Pons (tissue), 1 donor: Measurements from ENCODE around the gene VPS50.
"Not testable (repeated sequence)": the region's sequence is repeated elsewhere in the genome, so short reads cannot be mapped to it uniquely, and the experiment has no call there.

Experiments used
- DNase-seq: peaks from one replicate; pipeline ENCODE4 v3.0.0-alpha.2; 2016; ENCODE audit warnings: low spot score

The VPS50 gene

DNA sequence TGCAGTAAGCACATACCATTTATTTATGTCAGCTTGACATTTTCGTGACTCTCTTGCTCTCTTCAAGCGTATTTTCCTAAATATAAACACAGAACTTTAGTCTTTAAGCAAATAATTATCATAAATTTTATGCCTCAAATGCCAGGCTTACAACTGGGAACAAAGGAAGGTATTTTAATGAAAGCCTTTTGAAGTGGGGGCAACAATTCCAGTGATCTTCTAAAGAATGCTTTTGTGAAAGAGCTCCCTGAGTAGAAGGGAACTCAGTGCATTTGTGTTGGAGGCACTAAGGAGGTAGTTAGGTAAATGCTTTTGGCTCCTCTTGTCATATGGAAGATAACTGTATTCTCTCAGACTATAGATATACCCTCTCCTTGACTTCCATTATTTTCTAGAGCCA, 104.9 kb downstream of the VPS50 start:
- no peak for DNase-seq

DNA sequence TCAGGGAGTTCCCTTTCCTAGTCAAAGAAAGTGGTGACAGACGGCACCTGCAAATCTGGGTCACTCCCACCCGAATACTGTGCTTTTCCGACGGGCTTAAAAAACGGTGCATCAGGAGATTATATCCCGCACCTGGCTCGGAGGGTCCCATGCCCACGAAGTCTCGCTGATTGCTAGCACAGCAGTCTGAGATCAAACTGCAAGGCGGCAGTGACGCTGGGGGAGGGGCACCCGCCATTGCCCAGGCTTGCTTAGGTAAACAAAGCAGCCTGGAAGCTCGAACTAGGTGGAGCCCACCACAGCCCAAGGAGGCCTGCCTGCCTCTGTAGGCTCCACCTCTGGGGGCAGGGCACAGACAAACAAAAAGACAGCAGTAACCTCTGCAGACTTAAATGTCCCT, 110.0 kb downstream of the VPS50 start:
- DNase-seq = not testable (repeated sequence)

DNA sequence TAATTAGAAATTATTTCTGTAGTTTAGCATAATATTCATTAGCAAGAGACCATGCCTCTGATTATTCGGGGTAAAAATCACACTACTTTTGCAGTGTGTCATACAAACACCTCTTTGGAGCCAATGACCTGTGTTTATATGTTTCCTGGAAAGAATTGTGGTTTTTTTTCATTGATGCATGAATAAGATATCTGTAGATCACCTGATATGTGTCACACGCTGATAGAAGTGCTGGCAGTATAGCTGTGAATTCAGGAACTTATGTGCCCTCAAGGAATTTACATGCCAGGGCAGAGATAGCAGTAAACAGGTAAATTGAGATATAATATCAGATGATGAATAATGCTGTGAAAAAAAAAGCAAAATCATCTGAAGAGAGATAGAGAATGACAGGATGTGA, 118.2 kb downstream of the VPS50 start:
- DNase-seq = no peak

DNA sequence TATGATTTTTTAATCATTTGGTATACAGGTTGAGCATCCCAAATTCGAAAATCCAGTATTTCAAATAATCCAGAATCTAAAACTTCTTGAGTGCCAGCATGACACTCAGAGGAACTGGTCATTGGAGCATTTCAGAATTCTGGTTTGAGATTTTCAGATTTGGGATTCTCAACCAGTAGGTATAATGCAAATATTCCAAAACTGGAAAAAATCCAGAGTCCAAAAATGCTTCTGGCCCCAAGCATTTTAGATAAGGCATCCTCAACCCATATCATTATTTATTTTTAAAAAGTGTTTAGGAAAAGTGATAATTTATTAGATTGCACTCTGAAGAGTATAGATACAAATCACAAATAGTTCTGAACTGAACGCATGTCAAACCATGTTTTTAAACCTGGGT, 120.7 kb downstream of the VPS50 start:
- DNase-seq = no peak

DNA sequence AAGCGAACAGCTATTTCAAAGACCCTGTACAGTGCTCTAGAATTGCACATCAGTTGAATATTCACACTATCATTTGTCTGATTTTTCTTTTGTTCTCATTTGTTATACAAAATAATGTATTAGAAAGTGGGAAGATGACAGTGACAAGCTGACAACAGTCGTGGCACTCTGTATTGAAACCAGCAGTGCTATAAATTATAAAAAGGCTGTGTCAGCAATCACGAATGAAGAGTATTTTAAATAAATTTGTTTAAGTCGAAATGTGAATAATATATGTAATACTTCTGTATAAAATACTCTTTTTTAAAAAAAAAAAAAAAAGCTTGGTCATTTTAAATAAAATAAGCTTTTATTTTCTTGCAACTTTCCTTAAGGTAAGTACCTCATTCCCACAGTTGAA, 122.6 kb downstream of the VPS50 start:
- no peak for DNase-seq

DNA sequence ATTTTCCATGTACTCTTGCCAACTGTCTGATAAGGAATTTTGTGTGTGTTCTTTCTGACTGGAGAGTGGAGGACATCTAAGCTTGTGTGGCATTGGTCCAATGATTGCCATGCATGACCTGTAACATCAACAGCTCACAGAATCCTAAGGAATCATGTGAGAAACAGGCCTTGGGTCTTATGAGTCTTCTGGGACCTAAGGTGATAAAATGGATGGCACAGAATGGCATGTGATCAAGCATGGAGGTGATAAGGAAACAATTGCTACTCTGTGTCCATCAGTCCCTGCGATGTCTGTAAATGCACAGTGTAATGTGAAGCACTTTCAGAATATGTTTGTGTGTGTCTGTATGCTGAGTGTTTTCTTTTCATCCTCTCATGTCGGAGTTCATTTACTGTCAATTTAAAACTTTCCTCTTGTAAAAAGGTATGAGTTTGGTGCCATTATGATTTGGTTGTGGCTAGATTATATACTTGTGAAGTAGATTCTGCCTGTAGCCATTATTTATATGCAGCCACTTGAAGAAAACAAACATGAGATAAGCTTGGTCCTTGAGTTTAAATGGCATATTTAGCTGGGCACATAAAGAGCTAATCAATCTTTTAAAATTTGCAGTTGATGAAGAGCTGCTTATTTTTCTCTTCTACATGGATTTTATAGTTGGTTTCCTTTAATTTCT, 127.5 kb downstream of the VPS50 start:
- DNase-seq = no peak

DNA sequence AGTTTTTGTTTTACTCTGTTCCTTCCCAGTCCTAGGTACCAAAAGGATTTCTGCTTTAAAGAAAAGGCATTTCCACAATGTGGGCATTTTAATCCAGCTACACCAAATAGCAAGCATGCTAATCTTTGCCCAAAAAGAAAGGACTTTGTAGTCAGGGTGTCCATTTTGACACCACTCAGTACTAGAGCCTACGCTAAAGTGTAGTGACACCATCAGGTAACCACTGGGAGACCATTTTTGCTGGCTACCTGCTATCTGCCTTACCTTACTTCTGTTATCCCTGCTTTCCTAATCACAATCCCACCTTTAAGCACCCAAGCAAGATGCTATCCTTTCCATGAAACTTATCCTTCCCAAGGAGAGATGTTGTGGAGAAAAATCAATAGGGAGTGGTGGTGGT, 129.7 kb downstream of the VPS50 start:
- DNase-seq = no peak

DNA sequence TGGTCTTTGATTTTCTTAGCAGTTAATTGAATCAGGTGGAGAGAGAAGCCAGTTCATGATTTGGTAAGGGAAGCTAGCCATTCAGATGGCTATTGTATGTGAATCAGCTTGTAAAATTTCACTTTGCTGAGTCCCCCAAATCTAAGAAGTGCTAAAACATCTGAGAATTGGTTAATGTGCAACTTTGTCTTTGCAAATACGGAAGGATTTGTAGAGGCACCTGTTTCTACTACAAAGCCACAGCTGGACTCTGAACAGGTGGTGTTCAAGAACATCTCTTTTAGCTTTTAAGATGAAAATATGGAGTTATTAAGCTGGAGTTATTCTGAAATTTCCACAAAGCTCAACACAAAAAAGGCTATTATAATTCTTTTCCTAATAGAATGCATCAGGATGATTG, 132.6 kb downstream of the VPS50 start:
- no peak for DNase-seq

DNA sequence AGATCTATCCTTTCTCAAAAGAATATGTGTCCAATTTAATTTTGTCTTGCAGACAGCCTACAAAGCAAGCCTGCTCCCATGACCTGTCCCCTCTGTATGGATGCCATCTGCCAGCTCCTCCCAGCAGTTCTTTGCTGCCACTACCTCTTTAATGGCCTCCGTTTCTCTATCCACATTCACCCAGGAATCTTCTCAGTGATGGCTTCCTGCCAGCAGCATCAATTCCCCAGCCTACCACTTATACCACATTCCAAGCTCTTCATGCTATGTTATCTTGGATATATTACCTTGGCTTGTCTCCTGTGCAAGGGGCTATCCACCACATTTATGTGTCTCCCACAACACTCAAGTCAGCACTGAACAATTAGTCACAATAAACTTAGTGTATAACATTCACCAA, 133.2 kb downstream of the VPS50 start:
- no peak for DNase-seq

DNA sequence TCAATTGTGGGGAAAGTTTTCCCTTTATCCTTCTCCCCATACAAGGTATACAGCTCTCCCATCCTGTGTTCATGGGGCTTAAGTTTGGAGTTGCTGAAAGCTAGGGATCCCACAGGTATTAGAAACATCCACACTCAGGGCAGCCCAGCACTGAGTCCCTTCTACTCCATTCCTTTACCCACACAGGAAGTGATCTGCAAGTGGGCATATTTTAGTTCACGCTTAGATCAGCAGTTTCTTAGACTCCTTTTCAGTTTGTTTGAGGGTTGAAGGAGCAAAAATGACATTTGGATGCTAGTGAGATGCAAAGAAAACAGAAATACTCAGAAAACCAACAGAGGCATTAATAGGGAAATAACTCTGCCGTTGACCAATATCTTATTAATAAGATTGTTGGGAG, 134.7 kb downstream of the VPS50 start:
- DNase-seq = no peak

DNA sequence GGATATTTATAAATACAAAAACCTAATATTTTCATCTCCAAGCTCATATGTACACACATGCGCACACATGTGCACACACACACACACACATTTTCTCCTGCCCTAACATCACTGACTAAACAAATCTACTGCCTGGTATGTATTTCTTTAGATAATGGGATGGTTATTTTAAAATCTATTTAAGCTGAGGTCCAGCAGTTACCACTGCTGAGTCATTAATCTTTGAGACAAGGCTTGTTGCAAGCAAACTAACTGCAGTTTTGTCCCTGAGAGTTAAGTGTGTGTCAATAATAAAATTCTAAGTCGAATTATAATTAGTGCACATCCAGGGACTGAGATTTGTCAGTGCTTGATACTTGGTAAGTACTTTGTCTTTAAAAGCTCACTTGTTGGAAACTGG, 135.1 kb downstream of the VPS50 start:
- DNase-seq = no peak

DNA sequence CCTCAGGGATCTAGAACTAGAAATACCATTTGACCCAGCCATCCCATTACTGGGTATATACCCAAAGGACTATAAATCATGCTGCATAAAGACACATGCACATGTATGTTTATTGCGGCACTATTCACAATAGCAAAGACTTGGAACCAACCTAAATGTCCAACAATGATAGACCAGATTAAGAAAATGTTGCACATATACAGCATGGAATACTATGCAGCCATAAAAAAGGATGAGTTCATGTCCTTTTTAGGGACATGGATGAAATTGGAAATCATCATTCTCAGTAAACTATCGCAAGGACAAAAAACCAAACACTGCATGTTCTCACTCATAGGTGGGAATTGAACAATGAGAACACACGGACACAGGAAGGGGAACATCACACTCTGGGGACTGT, 138.8 kb downstream of the VPS50 start:
- not testable (repeated sequence) for DNase-seq

DNA sequence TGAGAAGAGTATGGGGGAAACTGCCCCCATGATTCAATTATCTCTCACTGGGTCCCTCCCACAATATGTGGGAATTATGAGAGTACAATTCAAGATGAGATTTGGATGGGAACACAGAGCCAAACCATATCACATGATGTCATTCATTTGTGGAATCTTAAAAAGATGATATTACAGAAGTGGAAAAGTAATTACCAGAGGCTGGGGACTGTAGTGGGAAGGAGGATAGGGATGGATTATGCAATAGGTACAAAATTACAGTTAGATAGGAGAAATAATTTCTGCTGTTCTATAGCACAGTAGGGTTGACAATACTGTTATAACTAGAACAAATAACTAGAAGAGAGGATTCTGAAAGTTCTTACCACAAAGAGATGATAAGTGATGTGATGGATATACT, 141.4 kb downstream of the VPS50 start:
- DNase-seq = no peak

DNA sequence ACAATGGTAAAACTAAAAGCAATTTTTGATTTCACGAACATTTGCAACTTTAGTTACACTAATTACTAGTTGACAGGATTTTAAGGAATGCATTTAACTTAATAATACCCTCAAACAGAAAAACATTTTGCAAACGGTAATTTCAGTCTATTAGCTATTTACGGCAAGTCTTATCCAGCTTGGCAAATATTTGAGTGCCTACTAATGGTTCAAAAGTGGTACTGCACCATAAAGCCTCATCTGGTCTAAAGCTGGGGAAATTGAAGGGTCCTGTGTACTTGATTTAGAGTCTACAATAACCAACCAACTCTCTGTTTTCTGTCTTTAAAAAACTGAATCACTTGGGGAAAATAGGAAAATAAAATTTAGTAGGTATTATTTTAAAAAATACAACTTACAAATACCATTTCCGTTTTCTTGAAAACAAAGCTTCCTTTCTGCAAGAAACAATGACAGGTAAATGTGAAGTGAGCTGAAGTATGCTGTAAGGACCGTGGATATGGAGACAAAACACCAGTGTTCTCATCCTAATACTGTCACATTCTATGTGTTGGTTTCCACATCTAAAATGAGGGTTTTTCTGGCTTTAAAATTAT, 142.3 kb downstream of the VPS50 start:
- peak; percentile 19 for DNase-seq

DNA sequence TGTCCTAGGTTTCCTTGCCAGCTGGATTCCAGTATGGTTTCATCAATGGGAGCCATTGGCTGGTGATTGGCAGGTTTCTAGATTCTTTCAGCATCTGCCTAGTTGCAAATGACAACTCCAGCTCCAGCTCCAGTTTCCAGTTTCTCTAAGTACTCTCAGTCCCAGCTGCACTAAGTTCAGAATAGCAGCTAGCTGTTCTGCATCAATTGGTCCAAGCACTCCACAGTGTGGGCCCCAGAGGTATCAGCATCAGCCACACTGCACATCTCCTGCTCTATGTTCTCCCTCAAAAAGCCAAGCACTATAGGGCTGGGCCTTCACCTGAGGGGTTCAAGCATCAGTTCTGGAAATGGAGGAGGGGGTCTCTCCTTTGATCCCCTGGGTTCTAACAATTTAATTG, 143.4 kb downstream of the VPS50 start:
- no peak for DNase-seq

DNA sequence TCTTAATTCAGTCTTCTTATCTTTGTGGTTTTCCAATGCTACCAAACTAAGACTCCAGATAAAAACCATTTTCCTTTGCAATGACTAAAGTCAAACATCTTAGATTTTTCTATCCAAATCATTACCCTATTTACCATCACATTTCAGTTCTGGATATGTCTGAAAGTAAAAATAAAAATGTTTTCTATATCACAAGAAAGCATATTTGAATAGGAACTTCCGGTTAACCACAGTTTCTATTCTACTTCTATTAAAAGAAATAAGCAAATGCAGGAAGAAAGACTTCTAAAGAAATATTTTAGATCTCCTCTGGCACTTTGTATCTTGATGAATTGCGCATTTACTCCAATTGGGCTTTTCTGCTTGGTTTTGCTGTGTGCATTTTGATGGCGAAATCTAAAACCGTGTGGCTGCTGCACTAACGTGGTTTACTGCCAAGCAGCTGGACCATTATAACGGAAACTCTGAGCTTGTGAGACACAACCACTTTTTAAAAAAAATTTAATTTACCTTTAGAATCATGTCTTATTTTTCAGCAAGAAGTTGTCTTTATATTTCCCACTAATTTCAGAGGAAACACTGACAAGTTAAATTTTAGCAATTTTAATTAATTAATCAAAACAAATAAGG, 146.1 kb downstream of the VPS50 start:
- DNase-seq = no peak

DNA sequence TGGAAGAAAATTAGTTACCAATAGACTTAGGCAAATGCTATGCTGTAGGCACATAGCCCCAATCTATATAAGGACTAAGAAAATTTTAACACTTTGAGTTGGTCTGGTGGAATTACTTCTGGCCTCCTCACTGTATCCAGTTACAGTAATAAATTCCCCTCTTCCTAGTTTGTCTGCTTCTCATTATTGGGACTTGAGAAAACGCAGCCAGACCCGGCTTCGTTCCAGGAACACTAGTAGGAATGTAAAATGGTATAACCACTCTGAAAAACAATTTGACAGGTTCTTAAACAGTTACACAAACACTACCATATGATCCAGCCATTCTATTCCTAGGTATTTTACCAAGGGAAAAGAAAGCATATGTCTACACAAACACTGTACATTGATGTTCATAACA, 150.2 kb downstream of the VPS50 start:
- no peak for DNase-seq

DNA sequence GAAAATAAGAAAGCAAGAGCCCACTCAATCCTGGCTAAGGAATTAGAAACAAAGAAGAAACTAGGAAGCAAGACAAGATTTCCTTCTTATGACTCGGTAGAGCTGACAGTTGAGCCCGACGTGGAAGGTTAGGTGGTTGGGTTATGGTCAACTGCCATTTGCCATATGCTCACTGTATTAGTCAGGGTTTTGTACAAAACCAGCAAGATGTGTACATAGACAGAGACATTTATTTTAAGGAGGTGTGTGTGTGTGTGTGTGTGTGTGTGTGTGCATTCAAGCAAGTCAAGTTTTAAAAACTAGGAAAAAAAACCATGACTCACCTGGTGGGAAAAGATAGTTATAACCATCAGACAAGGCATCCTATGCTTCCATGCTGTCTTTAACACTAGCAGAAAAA, 158.5 kb downstream of the VPS50 start:
- DNase-seq = no peak

DNA sequence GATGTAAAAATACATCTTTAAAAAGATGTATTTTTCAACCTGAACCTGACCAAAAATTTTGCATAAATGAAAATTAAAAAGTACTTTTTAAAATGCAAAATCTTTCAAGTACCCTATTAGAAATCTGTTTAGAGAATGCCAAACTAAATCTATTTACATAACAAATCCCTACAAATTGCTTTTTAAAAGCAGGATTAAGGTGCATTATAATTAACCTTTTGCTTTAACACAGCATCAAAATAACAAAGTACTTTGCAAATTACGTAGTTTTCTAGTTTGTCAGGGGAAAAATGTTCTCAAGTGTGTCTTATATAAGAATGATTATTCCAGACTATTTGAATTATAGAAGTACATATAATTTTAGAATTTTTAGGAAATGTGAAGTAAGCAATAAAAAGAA, 160.8 kb downstream of the VPS50 start:
- DNase-seq = no peak

DNA sequence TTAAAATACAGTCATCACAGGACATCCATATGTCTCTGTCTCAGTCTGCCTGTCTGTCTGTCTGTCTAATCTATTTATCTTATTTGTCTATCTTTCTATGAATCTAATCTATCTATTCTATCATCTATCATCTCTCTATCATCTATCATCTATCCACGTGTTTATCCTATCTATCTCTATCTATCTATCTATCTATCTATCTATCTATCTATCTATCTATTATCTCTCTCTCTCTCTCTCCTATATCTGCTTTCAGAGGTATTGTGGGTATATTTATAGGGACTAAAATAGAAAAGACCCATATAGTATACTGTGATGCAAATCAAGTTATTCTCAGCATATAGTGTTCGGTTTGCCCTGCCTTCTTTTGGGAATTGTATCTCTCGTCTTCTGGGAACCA, 167.5 kb downstream of the VPS50 start:
- no peak for DNase-seq

DNA sequence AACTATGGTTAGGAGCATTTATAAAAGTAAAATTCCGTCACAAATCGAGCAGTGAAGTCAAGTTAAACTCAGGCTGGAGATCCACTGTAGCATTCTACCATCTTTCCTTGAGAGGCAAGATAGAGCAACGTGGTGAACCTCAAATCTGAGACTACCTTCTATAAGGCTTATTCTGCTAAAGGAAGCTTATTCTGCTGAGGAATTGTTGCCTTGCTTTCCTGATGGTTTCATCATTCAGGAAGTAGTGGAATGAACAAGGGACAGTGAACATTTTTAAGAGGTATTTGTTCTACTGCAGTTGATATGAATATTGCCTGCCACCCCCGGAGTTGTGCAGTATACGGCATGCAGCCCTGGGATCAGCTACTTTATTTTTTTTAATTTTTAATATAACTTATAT, 170.8 kb downstream of the VPS50 start:
- DNase-seq = no peak

DNA sequence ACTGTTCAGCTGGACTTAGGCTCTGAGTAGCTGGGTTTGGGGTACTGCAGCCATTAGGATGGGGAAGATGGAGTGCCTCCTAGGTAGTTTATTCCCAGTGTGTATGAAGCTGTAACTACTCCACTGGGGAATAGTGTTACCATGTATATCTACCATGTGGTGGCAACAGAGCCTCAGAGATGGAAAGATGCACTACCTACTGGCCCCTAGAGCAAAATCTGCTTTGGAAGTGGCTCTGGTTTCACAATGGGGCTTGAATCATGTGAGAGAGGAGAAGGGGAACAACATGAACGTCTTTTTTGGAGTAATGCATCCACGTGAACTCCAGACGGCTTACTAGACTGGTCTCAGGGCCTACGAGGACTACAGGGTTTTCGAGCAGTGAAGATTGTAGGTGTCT, 175.1 kb downstream of the VPS50 start:
- peak; percentile 60 for DNase-seq

DNA sequence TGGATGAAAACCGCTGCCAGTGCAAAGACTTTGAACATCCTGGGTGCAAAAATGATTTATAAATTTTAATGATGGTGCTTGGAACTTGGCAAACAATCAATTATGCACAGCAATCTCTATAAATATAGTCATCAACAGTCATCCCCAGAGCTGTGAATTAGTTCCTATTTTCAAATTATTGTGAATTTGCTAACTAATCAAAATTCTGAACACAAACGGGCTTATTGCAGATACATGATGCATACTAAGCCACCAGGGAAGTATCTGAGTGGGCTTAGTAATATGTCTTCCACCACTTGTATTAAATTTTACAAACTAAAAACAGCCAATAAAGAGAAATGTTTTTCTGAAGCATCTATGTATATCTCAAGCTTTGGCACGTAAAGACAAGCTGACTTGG, 177.2 kb downstream of the VPS50 start:
- DNase-seq = no peak
